Gastroesophageal sphincter (tissue), 4 donors: ENCODE results near the gene IFT81. TPM values are rescaled to one million over a fixed set of nuclear protein-coding genes. Genes with fewer than 3 reads are reported as not detected.

Source experiments
- ATAC-seq: fragments of 150-250 bp; one replicate; pipeline ENCODE4 v1.9.1; 2016; ENCODE audit warnings: mild to moderate bottlenecking, moderate library complexity
- H3K27ac ChIP-seq, 4 donors: fragments of 200-600 bp; sonication (generic) in 3 of 4; 1 replicate in 3 of 4; 2 replicates in 1 of 4; pipeline ENCODE4 v1.5.1; 2016 to 2019
- H3K27me3 ChIP-seq: fragments of 200-600 bp; sonication (generic); one replicate; pipeline ENCODE4 v1.5.1; 2019
- H3K36me3 ChIP-seq, 2 donors: fragments of 200-600 bp; sonication (generic); one replicate each; pipeline ENCODE4 v1.5.1; 2019; ENCODE audit warnings: control low read depth in 1 of 2
- H3K4me1 ChIP-seq, 3 donors: fragments of 200-600 bp; sonication (generic); 1 replicate in 2 of 3; 2 replicates in 1 of 3; pipeline ENCODE4 v1.5.1; 2016 to 2019; ENCODE audit warnings: control low read depth in 2 of 3
- H3K4me3 ChIP-seq, 2 donors: fragments of 200-600 bp; sonication (generic); one replicate each; pipeline ENCODE4 v1.5.1; 2019; ENCODE audit warnings: mild to moderate bottlenecking in 1 of 2, moderate library complexity in 1 of 2
- H3K9me3 ChIP-seq, 3 donors: fragments of 200-600 bp; sonication (generic); one replicate each; pipeline ENCODE4 v1.5.1; 2017 to 2019; ENCODE audit warnings: control low read depth in 2 of 3
- CTCF ChIP-seq, 4 experiments: fragments of 200-600 bp in 2 of 4; fragments of 450-650 bp in 2 of 4; sonication (generic) in 1 of 4; IDR thresholded peaks; one replicate each; pipeline ENCODE4 v1.5.1; 2017 to 2019; ENCODE audit warnings: antibody characterized with exemption in 4 of 4, mild to moderate bottlenecking in 2 of 4, moderate library complexity in 2 of 4
- EP300 ChIP-seq: sonication (generic); formaldehyde crosslinking; IDR thresholded peaks from one replicate; pipeline ENCODE4 v1.6.1; 2017; ENCODE audit warnings: antibody characterized with exemption, mild to moderate bottlenecking
- POLR2A ChIP-seq, 2 donors: fragments of 450-650 bp; IDR thresholded peaks; one replicate each; pipeline ENCODE4 v1.6.1; 2017; ENCODE audit warnings: antibody characterized with exemption in 2 of 2, mild to moderate bottlenecking in 2 of 2, moderate library complexity in 1 of 2
- POLR2AphosphoS5 ChIP-seq: sonication (generic); formaldehyde crosslinking; IDR thresholded peaks from one replicate; pipeline ENCODE4 v1.6.1; 2017; ENCODE audit warnings: antibody characterized with exemption
- WGBS, 2 donors: methylation state at CpG; one replicate each; pipeline ENCODE4 v1.1.5; 2018; ENCODE audit warnings: low coverage in 1 of 2; 5-methylcytosine and 5-hydroxymethylcytosine counted together
- total RNA-seq, 4 donors: library from RNA; depleted of rRNA; stranded (reverse); fragments of >200 nt; gene quantifications; one replicate each; pipeline ENCODE4 v1.1.0, GENCODE V29; 2016

IFT81 gene
- total RNA-seq, 4 donors from 2014 or later = 16.0 to 40.0 (median 20.7) TPM

GRCh38 chr12:110186059-110186458 is 61.9 kb downstream of the IFT81 start:
- Histone ChIP-seq H3K27me3 (no peaks in the 10 kb centered on the region), H3K4me3 (no peak overlapping the region), H3K27ac (no peak overlapping the region), H3K36me3 (peaks cover 0 to 39% of the 10 kb centered on the region in 2 donors), H3K4me1 (peaks cover 0 to 18% (median 0%) of the 10 kb centered on the region in 3 donors), H3K9me3 (peaks cover 0 to 13% (median 0%) of the 10 kb centered on the region in 3 donors)
- ATAC-seq = no peak
- WGBS, 2 donors = 91% methylated on average over 1 of the region's 1 CpG; no CpG with 5 or more reads in 1 of the 2 donors
- no peak for TF ChIP-seq POLR2A (IDR thresholded peaks at IDR 0.05)
- TF ChIP-seq POLR2AphosphoS5 = no peak
- TF ChIP-seq EP300 = no peak
- no peak for TF ChIP-seq CTCF (IDR thresholded peaks at IDR 0.05)

DNA sequence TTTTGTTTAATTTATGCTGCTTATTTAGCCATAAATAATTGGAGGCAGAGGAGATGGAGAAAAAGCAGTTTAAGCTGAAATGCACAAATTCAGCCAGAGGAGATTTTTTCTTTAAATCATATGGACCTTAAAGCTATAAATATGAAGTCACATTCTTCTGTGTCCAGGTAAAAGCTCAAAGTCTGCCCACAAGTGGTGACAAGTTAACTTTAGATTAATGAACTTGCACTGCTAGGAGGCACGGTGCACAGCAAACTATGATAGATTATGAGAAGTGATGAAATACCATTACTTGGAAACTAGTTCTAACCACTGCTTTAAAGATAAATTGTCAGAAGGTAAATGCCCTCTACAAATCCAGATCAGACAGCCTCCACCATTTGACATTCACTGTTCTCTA is 69.0 kb downstream of the IFT81 start:
- TF ChIP-seq POLR2A (IDR thresholded peaks at IDR 0.05) = no peak
- H3K27me3 ChIP-seq = no peaks in the 10 kb centered on the region
- no peak for ATAC-seq
- H3K4me1 ChIP-seq = no peaks in the 10 kb centered on the region
- H3K9me3 ChIP-seq = no peaks in the 10 kb centered on the region
- no peak overlapping the region for H3K4me3 ChIP-seq
- H3K27ac ChIP-seq = no peak overlapping the region
- WGBS, 2 donors = 36 to 41% methylated on average over 1 of the region's 1 CpG
- H3K36me3 ChIP-seq = peaks cover 0 to 44% of the 10 kb centered on the region in 2 donors

GRCh38 chr12:110197003-110197402 is 72.8 kb downstream of the IFT81 start:
- WGBS, 2 donors = 75 to 100% methylated on average over 1 to 2 of the region's 2 CpGs
- ATAC-seq = no peak
- TF ChIP-seq POLR2A (IDR thresholded peaks at IDR 0.05) = no peak
- no peaks in the 10 kb centered on the region for H3K4me1 ChIP-seq
- H3K36me3 ChIP-seq = peaks cover 0 to 60% of the 10 kb centered on the region in 2 donors
- H3K27me3 ChIP-seq = no peaks in the 10 kb centered on the region
- no peak overlapping the region for H3K27ac ChIP-seq
- H3K4me3 ChIP-seq = no peak overlapping the region
- no peaks in the 10 kb centered on the region for H3K9me3 ChIP-seq

DNA sequence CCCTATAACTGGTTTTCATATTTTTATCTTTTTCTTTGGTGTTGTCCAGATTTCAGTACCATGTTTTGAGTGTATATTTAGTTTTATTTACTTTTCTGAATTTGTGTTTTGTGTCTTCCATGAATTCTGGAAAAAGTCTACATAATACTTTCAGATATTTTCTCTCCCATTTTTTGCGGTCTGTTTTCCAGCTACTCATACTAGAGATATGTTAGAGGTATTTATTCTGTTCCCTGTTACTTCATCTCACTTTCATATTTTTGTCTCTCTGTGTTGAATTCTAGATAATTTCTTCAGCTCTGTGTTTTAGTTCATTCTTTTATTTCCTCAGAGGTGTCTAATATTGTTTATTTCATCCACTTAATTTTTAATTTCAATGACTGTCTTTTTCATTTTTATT is 74.2 kb downstream of the IFT81 start:
- no peaks in the 10 kb centered on the region for H3K27me3 ChIP-seq
- H3K4me1 ChIP-seq = no peaks in the 10 kb centered on the region

DNA sequence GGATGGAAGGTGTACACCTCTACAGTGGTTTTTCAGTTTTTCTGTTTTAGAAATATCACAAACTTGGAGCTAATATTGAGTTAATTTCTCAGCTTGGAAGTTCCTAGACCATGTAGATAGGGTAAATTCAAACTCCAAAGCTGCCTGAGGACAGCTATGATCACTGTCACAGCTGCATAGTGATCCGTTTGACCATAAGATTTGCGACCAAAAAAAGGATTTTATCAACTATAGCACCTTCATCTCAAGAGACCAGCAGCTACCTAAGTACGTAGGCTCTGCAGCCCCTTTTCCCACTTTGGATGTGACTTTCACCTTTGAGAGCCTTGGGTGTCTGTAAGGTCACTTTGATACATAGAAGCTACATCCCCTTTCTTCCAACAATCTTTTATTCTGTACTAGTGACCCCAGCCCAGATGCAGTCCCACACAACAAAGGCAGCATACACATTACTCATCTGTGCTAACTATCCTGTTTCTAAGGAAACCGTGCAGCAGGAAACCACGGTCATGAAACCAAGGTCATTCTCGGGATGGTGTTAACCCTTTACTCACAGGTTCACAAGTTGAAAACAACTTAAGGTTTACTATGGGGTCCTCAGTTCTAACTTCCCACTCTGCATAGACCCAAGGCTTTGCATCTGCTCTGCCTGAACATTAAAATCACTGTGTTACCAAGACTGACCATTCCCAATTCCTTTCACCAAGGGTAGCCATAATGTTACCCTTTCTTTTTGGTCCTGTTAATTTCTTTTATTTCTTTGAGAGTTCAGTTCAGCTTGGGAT is 75.4 kb downstream of the IFT81 start:
- peaks cover 0 to 56% of the 10 kb centered on the region in 2 donors for H3K36me3 ChIP-seq
- WGBS, 2 donors = 23 to 44% methylated on average over 6 of the region's 6 CpGs
- no peak overlapping the region for H3K27ac ChIP-seq
- H3K27me3 ChIP-seq = no peaks in the 10 kb centered on the region
- no peak overlapping the region for H3K4me3 ChIP-seq
- H3K9me3 ChIP-seq = no peaks in the 10 kb centered on the region
- H3K4me1 ChIP-seq = no peaks in the 10 kb centered on the region
- no peak for TF ChIP-seq POLR2AphosphoS5
- ATAC-seq = no peak

More for the DNA sequence above, 74.2 kb downstream of the IFT81 start:
- no peaks in the 10 kb centered on the region for H3K9me3 ChIP-seq
- H3K36me3 ChIP-seq = peaks cover 0 to 57% of the 10 kb centered on the region in 2 donors
- H3K4me3 ChIP-seq = no peak overlapping the region
- WGBS, 2 donors = 75 to 86% methylated on average over 1 of the region's 1 CpG
- ATAC-seq = no peak
- TF ChIP-seq CTCF (IDR thresholded peaks at IDR 0.05) (no peak), POLR2AphosphoS5 (no peak), POLR2A (IDR thresholded peaks at IDR 0.05) (no peak), EP300 (no peak)
- H3K27ac ChIP-seq = no peak overlapping the region

DNA sequence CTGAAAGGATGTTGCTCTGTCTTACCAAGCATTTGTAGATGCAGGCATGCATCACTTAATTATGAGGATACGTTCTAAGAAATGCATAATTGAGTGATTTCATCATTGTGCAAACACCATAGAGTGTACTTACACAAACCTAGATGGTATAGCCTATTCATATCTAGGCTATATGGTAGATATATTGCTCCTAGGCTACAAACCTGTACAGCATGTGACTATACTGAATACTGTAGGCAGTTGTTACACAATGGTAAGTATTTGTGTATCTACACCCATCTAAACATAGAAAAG is 75.9 kb downstream of the IFT81 start:
- no peak for ATAC-seq
- TF ChIP-seq POLR2AphosphoS5 (no peak), EP300 (no peak), POLR2A (IDR thresholded peaks at IDR 0.05) (no peak), CTCF (IDR thresholded peaks at IDR 0.05) (no peak)

More for the DNA sequence above, 75.9 kb downstream of the IFT81 start:
- Histone ChIP-seq H3K4me3 (no peak overlapping the region), H3K36me3 (peaks cover 0 to 61% of the 10 kb centered on the region in 2 donors), H3K9me3 (no peaks in the 10 kb centered on the region), H3K4me1 (no peaks in the 10 kb centered on the region), H3K27ac (no peak overlapping the region), H3K27me3 (no peaks in the 10 kb centered on the region)
- 90 to 92% methylated on average over 1 of the region's 1 CpG for WGBS, 2 donors
